ENCODE results near the gene STX12. TPM values are rescaled to one million over a fixed set of nuclear protein-coding genes. Genes with fewer than 3 reads are reported as not detected.
A peak's percentile ranks its signal among the peaks of the same experiment; 100 is the strongest.
"Not testable (repeated sequence)": the region's sequence is repeated elsewhere in the genome, so short reads cannot be mapped to it uniquely, and the experiment has no call there.

The STX12 gene
- total RNA-seq, 2 donors from 2014 or later, result 22.6 to 26.7 TPM

GRCh38 chr1:27823784-27824183 is 50.8 kb downstream of the STX12 start:
- ATAC-seq (no peak), DNase-seq (no peak)
- TF ChIP-seq CTCF (IDR thresholded peaks at IDR 0.05), result no peak
- TF ChIP-seq POLR2A (IDR thresholded peaks at IDR 0.05), result no peak
- no peak overlapping the region for H3K4me3 ChIP-seq
- no peaks in the 10 kb centered on the region for H3K9me3 ChIP-seq
- H3K4me1 ChIP-seq, result peaks cover 12% of the 10 kb centered on the region
- no peaks in the 10 kb centered on the region for H3K27me3 ChIP-seq
- intact Hi-C loops (cut with DNase I), result no loop called here
- WGBS, 2 donors, result 98 to 100% methylated on average over 4 of the region's 4 CpGs
- H3K27ac ChIP-seq, result no peak overlapping the region
- peaks cover 1 to 7% of the 10 kb centered on the region in 2 donors for H3K36me3 ChIP-seq (replicated peaks in 1 of 2; ENCODE audit: insufficient read depth in 1 of 2, low read depth in 2 of 2)

DNA sequence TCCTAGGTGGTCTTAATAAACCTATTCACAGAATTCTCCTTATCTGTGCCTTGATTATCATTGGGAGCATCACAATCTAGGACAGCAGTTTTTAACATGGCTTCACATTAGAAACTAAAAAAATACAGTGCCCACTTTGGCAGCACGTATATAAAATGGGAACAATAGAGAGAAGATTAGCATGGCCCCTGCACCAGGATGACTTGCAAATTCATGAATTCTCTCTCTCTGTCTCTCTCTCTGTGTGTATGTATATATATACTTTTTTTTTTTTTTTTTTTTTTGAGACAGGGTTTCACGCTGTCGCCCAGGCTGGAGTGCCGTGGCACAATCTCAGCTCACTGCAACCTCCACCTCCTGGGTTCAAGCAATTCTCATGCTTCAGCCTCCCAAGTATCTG is 51.4 kb downstream of the STX12 start:
- DNase-seq (no peak), ATAC-seq (no peak)
- H3K36me3 ChIP-seq (replicated peaks in 1 of 2; ENCODE audit: insufficient read depth in 1 of 2, low read depth in 2 of 2), result peaks cover 0 to 5% of the 10 kb centered on the region in 2 donors
- TF ChIP-seq CTCF (IDR thresholded peaks at IDR 0.05) (no peak), POLR2A (IDR thresholded peaks at IDR 0.05) (no peak)
- H3K27ac ChIP-seq, result no peak overlapping the region
- H3K9me3 ChIP-seq, result no peaks in the 10 kb centered on the region
- WGBS, 2 donors, result 95 to 97% methylated on average over 4 of the region's 4 CpGs
- no peak overlapping the region for H3K4me3 ChIP-seq
- H3K4me1 ChIP-seq, result peaks cover 12% of the 10 kb centered on the region
- no peaks in the 10 kb centered on the region for H3K27me3 ChIP-seq
- intact Hi-C loops (cut with DNase I), result no loop called here

DNA sequence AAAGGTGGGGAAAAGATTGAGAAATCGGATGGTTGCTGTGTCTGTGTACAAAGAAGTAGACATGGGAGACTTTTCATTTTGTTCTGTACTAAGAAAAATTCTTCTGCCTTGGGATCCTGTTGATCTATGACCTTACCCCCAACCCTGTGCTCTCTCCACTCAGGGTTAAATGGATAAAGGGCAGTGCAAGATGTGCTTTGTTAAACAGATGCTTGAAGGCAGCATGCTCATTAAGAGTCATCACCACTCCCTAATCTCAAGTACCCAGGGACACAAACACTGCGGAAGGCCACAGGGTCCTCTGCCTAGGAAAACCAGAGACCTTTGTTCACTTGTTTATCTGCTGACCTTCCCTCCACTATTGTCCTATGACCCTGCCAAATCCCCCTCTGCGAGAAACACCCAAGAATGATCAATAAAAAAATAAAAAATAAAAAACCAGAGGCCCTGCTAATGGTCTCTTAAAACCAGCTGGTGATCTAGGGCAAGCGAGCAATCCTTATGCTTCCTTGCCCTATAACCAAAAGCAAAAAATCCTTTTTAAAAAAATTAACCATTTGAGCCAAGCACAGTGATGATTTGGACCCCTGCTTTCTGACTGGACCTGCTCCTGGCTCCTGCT is 56.4 kb downstream of the STX12 start:
- intact Hi-C loops (cut with DNase I); ATAC-seq; H3K4me3 ChIP-seq; H3K9me3 ChIP-seq; H3K36me3 ChIP-seq (replicated peaks in 1 of 2; ENCODE audit: insufficient read depth in 1 of 2, low read depth in 2 of 2); H3K27me3 ChIP-seq; DNase-seq: not testable (repeated sequence)
- Histone ChIP-seq H3K27ac (peak overlapping the region in 1 of 4 donors; percentile 93), H3K4me1 (peaks cover 13% of the 10 kb centered on the region)
- 66 to 74% methylated on average over 3 to 4 of the region's 4 CpGs for WGBS, 2 donors

GRCh38 chr1:27830621-27831440 is 57.8 kb downstream of the STX12 start, which contains the start of gene PPP1R8:
Gene PPP1R8, plus strand, starts transcription at chr1:27830782. Its CDS starts 54 bp downstream, at chr1:27830836.
- Histone ChIP-seq H3K27me3 (no peaks in the 10 kb centered on the region), H3K27ac (peak within 1 kb of the TSS; percentile 48 to 93 (median 88)), H3K4me3 (peak within 1 kb of the TSS; percentile 79 to 88), H3K9me3 (no peaks in the 10 kb centered on the region), H3K4me1 (peaks cover 13% of the 10 kb centered on the region), H3K36me3 (replicated peaks in 1 of 2; ENCODE audit: insufficient read depth in 1 of 2, low read depth in 2 of 2) (peaks cover 2 to 4% of the 10 kb centered on the region in 2 donors)
- DNase-seq, result peak; percentile 90 to 96 (median 94)
- ATAC-seq, result peak; percentile 99
- 0 to 2% methylated on average over 5 to 60 of the region's 60 CpGs for whole genome bisulfite sequencing, 2 donors
- TF ChIP-seq POLR2A (IDR thresholded peaks at IDR 0.05), result peak; percentile 52 to 86 (median 84)
- peak in 1 of 7 experiments; percentile 16 for TF ChIP-seq CTCF (IDR thresholded peaks at IDR 0.05)
- intact Hi-C loops (cut with DNase I), result no loop called here

- no peak for ATAC-seq
- Histone ChIP-seq H3K9me3 (no peaks in the 10 kb centered on the region), H3K4me3 (peak overlapping the region in 1 of 2 donors; percentile 79), H3K36me3 (replicated peaks in 1 of 2; ENCODE audit: insufficient read depth in 1 of 2, low read depth in 2 of 2) (peaks cover 2 to 4% of the 10 kb centered on the region in 2 donors), H3K4me1 (peaks cover 13% of the 10 kb centered on the region), H3K27me3 (no peaks in the 10 kb centered on the region), H3K27ac (no peak overlapping the region)
- intact Hi-C loops (cut with DNase I), result no loop called here
- TF ChIP-seq CTCF (IDR thresholded peaks at IDR 0.05) (no peak), POLR2A (IDR thresholded peaks at IDR 0.05) (no peak)
- WGBS, 2 donors, result 35% methylated on average over 10 of the region's 10 CpGs
- no peak for DNase-seq
These were observed 58.8 kb downstream of the STX12 start for GRCh38 chr1:27831568-27832410.

Data from body of pancreas (tissue), 4 donors.